Activated T-helper 1 cell treated with anti-CD3 and anti-CD28 coated beads, Interleukin-12 subunit alpha, Interleukin-12 subunit beta, Interleukin-2, Interleukin-4 antibody, amounts not matched to agents 30 ng/mL and 10 ng/mL and 1 ng/mL, durations not matched to agents 14 hours and 24 hours and 36 hours (primary cell): ENCODE data around the gene MEST. TPM values are rescaled to one million over a fixed set of nuclear protein-coding genes. Genes with fewer than 3 reads are reported as not detected.
A peak's percentile ranks its signal among the peaks of the same experiment; 100 is the strongest.

ENCODE experiments used
- DNase-seq: peaks from one replicate; pipeline ENCODE4 v3.0.0; 2021; ENCODE audit warnings: low spot score
- H3K27ac Mint-ChIP-seq: one replicate; pipeline ENCODE4 v1.8.0; 2021; ENCODE audit warnings: mild to moderate bottlenecking, mixed read lengths
- H3K27me3 Mint-ChIP-seq: one replicate; pipeline ENCODE4 v1.8.0; 2022; ENCODE audit warnings: mild to moderate bottlenecking, moderate library complexity, mixed read lengths; ENCODE audit not compliant: insufficient read depth
- H3K36me3 Mint-ChIP-seq: one replicate; pipeline ENCODE4 v1.8.0; 2021; ENCODE audit warnings: low read depth, mixed read lengths
- H3K4me1 Mint-ChIP-seq: one replicate; pipeline ENCODE4 v1.8.0; 2021; ENCODE audit warnings: low read depth, mixed read lengths
- H3K4me3 Mint-ChIP-seq: one replicate; pipeline ENCODE4 v1.8.0; 2021; ENCODE audit warnings: mild to moderate bottlenecking, moderate library complexity, mixed read lengths
- H3K9me3 Mint-ChIP-seq: one replicate; pipeline ENCODE4 v1.8.0; 2021; ENCODE audit warnings: mixed read lengths
- intact Hi-C: fragments of 100-400 bp; cut with micrococcal nuclease; formaldehyde crosslinking; loops from one replicate; pipeline ENCODE4 v1.15.1; 2024
- total RNA-seq: library from RNA; stranded (reverse); gene quantifications from 2 replicates; pipeline ENCODE4 v1.2.3, GENCODE V29; 2022

Gene MEST
- total RNA-seq, 1 donor from 2014 or later: 4.1 TPM

- no peak overlapping the region for H3K4me3 Mint-ChIP-seq
- no peak overlapping the region for H3K27ac Mint-ChIP-seq
- DNase-seq: no peak
- H3K36me3 Mint-ChIP-seq: no peaks in the 10 kb centered on the region
- peaks cover 6% of the 10 kb centered on the region for H3K9me3 Mint-ChIP-seq
- H3K4me1 Mint-ChIP-seq: peaks cover 25% of the 10 kb centered on the region
- intact Hi-C loops: loop anchor here (5.0 to 10.0 kb wide), 3 partner anchors 46 to 176 kb away; partner anchors contain the start of genes CEP41 and COPG2
- H3K27me3 Mint-ChIP-seq: peaks cover 46% of the 10 kb centered on the region
These were observed 3.3 kb upstream of the MEST start for GRCh38 chr7:130488392-130489139.

GRCh38 chr7:130489140-130489983 lies 2.5 kb upstream of the MEST start:
- Mint-ChIP-seq H3K36me3 (no peaks in the 10 kb centered on the region), H3K27ac (no peak overlapping the region), H3K27me3 (peaks cover 44% of the 10 kb centered on the region), H3K4me1 (peaks cover 25% of the 10 kb centered on the region), H3K4me3 (no peak overlapping the region), H3K9me3 (peaks cover 6% of the 10 kb centered on the region)
- intact Hi-C loops: loop anchor here (5.0 to 10.0 kb wide), 3 partner anchors 47 to 175 kb away; partner anchors contain the start of genes CEP41 and COPG2
- DNase-seq: no peak

GRCh38 chr7:130490311-130490791 lies 1.5 kb upstream of the MEST start:
- peaks cover 19% of the 10 kb centered on the region for H3K4me1 Mint-ChIP-seq
- no peak for DNase-seq
- H3K9me3 Mint-ChIP-seq: peaks cover 6% of the 10 kb centered on the region
- no peaks in the 10 kb centered on the region for H3K36me3 Mint-ChIP-seq
- no peak overlapping the region for H3K4me3 Mint-ChIP-seq
- intact Hi-C loops: loop anchor here (5.0 kb wide), 1 partner anchor 708 kb away; no protein-coding TSS in a partner anchor
- H3K27ac Mint-ChIP-seq: no peak overlapping the region
- peaks cover 43% of the 10 kb centered on the region for H3K27me3 Mint-ChIP-seq

DNA sequence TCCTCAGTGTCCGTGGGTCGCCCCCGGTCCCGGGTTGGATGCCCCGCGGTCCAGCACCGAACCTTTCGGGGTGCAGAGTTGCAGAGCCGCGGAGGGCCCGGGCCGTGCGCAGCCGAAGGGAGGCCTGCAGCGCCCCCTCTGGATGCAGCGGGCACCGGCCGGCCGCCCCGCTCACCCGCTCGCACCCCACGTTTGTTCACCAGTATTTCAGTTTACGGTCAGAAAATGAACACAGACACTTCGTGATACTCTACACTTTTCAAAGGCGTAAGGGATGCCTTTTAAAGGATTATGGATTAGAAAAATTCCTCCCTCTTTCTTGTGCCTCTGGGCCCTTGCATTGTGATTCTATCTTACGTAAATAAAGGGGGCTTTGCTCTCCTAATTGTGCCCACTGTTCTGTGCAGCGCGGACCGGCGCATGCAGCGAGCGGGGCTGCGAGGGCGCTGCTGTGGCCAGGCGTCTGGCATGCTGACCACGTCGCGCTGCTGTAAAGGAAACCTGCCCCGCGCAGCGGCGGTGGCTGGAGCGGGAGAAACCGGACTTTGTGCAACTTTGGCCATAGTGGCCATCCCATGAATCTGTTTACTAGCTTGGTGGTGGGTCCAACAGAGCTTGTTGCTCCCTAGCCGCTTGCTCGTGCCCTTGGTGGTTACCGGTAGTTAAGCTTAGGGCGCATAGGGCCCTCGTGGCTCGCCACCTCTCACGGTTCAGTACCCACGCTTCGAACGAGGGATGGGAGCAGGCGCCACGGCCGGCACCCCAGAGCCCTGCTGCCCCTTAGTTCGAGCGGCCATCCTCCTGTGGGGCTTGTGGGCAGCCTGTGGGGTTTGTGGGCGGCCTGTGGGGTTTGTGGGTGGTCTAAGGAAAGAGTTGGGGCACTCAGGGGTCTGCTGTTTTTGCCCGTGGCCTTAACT lies 739 bp upstream of the MEST start:
- H3K27ac Mint-ChIP-seq: no peak overlapping the region
- intact Hi-C loops: loop anchor here (5.0 kb wide), 1 partner anchor 709 kb away; no protein-coding TSS in a partner anchor
- H3K27me3 Mint-ChIP-seq: peaks cover 41% of the 10 kb centered on the region
- H3K9me3 Mint-ChIP-seq: peaks cover 6% of the 10 kb centered on the region
- no peak for DNase-seq
- peaks cover 12% of the 10 kb centered on the region for H3K4me1 Mint-ChIP-seq
- no peaks in the 10 kb centered on the region for H3K36me3 Mint-ChIP-seq
- peak overlapping the region; percentile 74 for H3K4me3 Mint-ChIP-seq

- Mint-ChIP-seq H3K36me3 (no peaks in the 10 kb centered on the region), H3K27ac (peak overlapping the region; percentile 31), H3K4me1 (peaks cover 4% of the 10 kb centered on the region), H3K9me3 (peaks cover 6% of the 10 kb centered on the region), H3K4me3 (no peak overlapping the region), H3K27me3 (peaks cover 35% of the 10 kb centered on the region)
- intact Hi-C loops: loop anchor here (2.0 to 5.0 kb wide), 2 partner anchors 242 to 710 kb away; partner anchors contain the start of gene KLF14
- DNase-seq: no peak
These were observed 814 bp downstream of the MEST start for GRCh38 chr7:130492523-130493274.

DNA sequence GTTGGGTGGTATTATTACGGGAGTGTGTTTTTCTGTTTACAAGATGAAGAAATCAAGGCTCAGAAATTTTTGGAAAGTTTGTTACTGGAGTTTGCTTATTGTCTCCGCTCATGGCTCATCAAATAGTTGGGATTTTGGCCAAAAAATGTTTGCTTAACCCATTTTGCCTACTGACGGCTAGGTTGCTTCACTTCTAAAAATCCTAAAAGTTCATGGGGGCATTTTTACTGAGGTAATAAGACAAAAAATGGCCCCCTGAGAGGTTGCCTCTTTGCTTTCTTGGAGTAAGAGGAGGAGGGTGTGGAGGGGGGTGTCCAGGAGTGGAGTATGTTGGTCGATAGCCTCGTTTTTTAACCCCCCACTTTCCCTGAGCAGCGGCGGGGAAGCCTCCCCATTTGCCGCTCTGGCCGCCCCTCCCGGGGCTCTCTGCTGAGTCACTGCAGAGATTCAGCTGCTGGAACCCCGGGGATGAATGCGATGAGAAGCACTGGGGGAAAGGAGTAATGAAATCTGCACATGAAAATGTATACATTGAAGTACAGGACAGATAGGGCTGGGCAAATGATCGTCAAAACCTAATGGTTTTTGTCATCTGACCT lies 1.5 kb downstream of the MEST start:
- Mint-ChIP-seq H3K4me3 (no peak overlapping the region), H3K4me1 (peaks cover 4% of the 10 kb centered on the region), H3K27me3 (peaks cover 31% of the 10 kb centered on the region), H3K9me3 (peaks cover 6% of the 10 kb centered on the region), H3K36me3 (no peaks in the 10 kb centered on the region), H3K27ac (peak overlapping the region; percentile 31)
- intact Hi-C loops: loop anchor here (2.0 to 5.0 kb wide), 2 partner anchors 241 to 711 kb away; partner anchors contain the start of gene KLF14
- no peak for DNase-seq

GRCh38 chr7:130494431-130494858 lies 2.6 kb downstream of the MEST start:
- Mint-ChIP-seq H3K4me1 (peaks cover 4% of the 10 kb centered on the region), H3K27ac (no peak overlapping the region), H3K4me3 (no peak overlapping the region), H3K36me3 (no peaks in the 10 kb centered on the region), H3K9me3 (peaks cover 6% of the 10 kb centered on the region), H3K27me3 (peaks cover 24% of the 10 kb centered on the region)
- DNase-seq: no peak
- intact Hi-C loops: loop anchor here (5.0 kb wide), 1 partner anchor 712 kb away; no protein-coding TSS in a partner anchor

- intact Hi-C loops: no loop called here
- no peaks in the 10 kb centered on the region for H3K4me1 Mint-ChIP-seq
- no peak overlapping the region for H3K27ac Mint-ChIP-seq
- H3K27me3 Mint-ChIP-seq: no peaks in the 10 kb centered on the region
- no peak for DNase-seq
- H3K9me3 Mint-ChIP-seq: no peaks in the 10 kb centered on the region
- H3K4me3 Mint-ChIP-seq: no peak overlapping the region
- H3K36me3 Mint-ChIP-seq: peaks cover 2% of the 10 kb centered on the region
These were observed 8.6 kb downstream of the MEST start for GRCh38 chr7:130500463-130500862.

DNA sequence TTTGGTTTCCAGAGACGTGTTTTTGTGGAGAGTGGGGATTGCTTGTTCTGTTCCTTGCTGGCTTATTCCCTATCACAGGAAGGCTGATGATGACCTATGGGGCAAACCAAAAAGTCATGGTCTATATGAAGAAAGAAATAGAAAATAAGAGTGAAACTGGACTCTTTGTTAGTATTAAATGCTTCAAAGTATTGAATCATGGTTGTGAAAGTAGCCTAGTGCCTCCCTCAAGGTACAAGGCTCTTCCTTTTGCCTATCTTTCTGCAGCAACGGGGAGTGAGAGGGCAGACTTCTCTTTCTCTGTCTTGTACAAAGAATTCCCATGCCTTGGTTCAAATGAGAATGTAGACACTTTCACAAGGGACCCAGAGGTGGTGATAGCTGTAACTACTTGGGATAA lies 9.0 kb downstream of the MEST start:
- no peak overlapping the region for H3K27ac Mint-ChIP-seq

DNA sequence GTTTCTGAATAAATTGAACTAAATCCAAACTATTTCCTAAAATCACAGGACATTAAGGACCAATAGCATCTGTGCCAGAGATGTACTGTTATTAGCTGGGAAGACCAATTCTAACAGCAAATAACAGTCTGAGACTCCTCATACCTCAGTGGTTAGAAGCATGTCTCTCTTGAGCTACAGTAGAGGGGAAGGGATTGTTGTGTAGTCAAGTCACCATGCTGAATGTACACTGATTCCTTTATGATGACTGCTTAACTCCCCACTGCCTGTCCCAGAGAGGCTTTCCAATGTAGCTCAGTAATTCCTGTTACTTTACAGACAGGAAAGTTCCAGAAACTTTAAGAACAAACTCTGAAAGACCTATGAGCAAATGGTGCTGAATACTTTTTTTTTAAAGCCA lies 13.9 kb downstream of the MEST start:
- no peaks in the 10 kb centered on the region for H3K9me3 Mint-ChIP-seq
- peaks cover 8% of the 10 kb centered on the region for H3K36me3 Mint-ChIP-seq
- no peaks in the 10 kb centered on the region for H3K4me1 Mint-ChIP-seq
- no peak overlapping the region for H3K27ac Mint-ChIP-seq
- DNase-seq: no peak
- intact Hi-C loops: no loop called here
- H3K4me3 Mint-ChIP-seq: no peak overlapping the region
- H3K27me3 Mint-ChIP-seq: no peaks in the 10 kb centered on the region

More for the DNA sequence above, 9.0 kb downstream of the MEST start:
- Mint-ChIP-seq H3K36me3 (peaks cover 2% of the 10 kb centered on the region), H3K27me3 (no peaks in the 10 kb centered on the region), H3K4me3 (no peak overlapping the region), H3K9me3 (no peaks in the 10 kb centered on the region), H3K4me1 (no peaks in the 10 kb centered on the region)
- DNase-seq: no peak
- intact Hi-C loops: no loop called here

DNA sequence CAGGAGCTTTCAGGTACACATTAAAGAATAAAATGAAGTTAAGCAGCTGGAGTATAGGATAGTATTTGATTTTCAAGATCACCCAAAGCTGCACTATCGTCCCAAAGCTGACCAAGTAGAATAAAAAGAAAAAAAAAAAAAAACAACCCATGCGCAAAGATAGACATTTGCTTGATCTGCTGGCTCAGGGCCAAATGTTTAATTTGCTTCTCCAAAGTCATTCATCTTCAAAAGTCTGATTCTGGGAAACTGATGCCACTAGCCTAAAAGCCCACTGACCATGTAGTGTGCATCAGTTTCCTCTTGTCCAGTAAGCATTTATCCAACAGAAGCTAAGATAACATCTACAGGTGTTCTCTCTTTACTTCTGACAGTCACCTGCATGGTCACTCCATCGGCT lies 14.5 kb downstream of the MEST start:
- H3K4me1 Mint-ChIP-seq: no peaks in the 10 kb centered on the region
- H3K27ac Mint-ChIP-seq: no peak overlapping the region
- intact Hi-C loops: no loop called here
- H3K27me3 Mint-ChIP-seq: no peaks in the 10 kb centered on the region
- no peak overlapping the region for H3K4me3 Mint-ChIP-seq
- DNase-seq: no peak
- H3K9me3 Mint-ChIP-seq: no peaks in the 10 kb centered on the region
- H3K36me3 Mint-ChIP-seq: peaks cover 8% of the 10 kb centered on the region
